B cell (primary cell): Measurements from ENCODE around the gene PKNOX2. TPM values are rescaled to one million over a fixed set of nuclear protein-coding genes. Genes with fewer than 3 reads are reported as not detected.

Experiments
- ATAC-seq: fragments of 200-7000 bp; cut with Tn5 transposase; one replicate; pipeline ENCODE4 v1.10.0; 2021; ENCODE audit warnings: low read depth, mild to moderate bottlenecking, moderate number of reproducible peaks, moderate library complexity
- CTCF ChIA-PET: fragments of 350-600 bp; sonication (Branson Sonifier 250); formaldehyde crosslinking; loops from one replicate; lab custom pipeline; 2021; ENCODE audit warnings: antibody characterized with exemption, inconsistent platforms; lab: Charles Lee
- POLR2A ChIA-PET: fragments of 350-600 bp; sonication (Branson Sonifier 250); formaldehyde crosslinking; loops from one replicate; lab custom pipeline; 2021; ENCODE audit warnings: antibody characterized with exemption; lab: Charles Lee
- DNase-seq: peaks from one replicate; pipeline ENCODE4 v3.0.0; 2013
- H2AFZ ChIP-seq: 2 replicates; pipeline ENCODE4 v1.6.1; 2012; ENCODE audit warnings: mild to moderate bottlenecking, low read depth, low read length; ENCODE audit not compliant: insufficient read depth, poor library complexity, severe bottlenecking
- H3K27ac ChIP-seq, 2 donors: 1 replicate in 1 of 2; 2 replicates in 1 of 2; pipeline ENCODE4 v1.5.1; 2012 to 2013; ENCODE audit warnings: low read length in 2 of 2, mild to moderate bottlenecking in 2 of 2, moderate library complexity in 1 of 2
- H3K27me3 ChIP-seq, 4 experiments: fragments of 200-600 bp in 1 of 4; sonication (generic) in 1 of 4; replicated peaks in 1 of 4; 1 replicate in 2 of 4; 2 replicates in 2 of 4; pipeline versions ENCODE4 v1.6.1 to v1.7.0; 2013 to 2016; ENCODE audit warnings: low read length in 3 of 4, mild to moderate bottlenecking in 2 of 4, mixed read lengths in 1 of 4, moderate library complexity in 1 of 4; ENCODE audit not compliant: insufficient read depth in 4 of 4, control insufficient read depth in 3 of 4; ENCODE audit errors: control extremely low read depth in 1 of 4
- H3K36me3 ChIP-seq, 2 experiments: replicated peaks in 1 of 2; 1 replicate in 1 of 2; 2 replicates in 1 of 2; pipeline versions ENCODE4 v1.6.1 to v1.7.1; 2013; ENCODE audit warnings: low read length in 1 of 2; ENCODE audit not compliant: insufficient read depth in 2 of 2, control insufficient read depth in 1 of 2; ENCODE audit errors: control extremely low read depth in 1 of 2, extremely low read depth in 1 of 2
- H3K4me1 ChIP-seq, 2 donors: fragments of 200-600 bp in 1 of 2; sonication (generic) in 1 of 2; 1 replicate in 1 of 2; 2 replicates in 1 of 2; pipeline versions ENCODE4 v1.5.1 to v1.6.1; 2013 to 2017; ENCODE audit warnings: low read length in 2 of 2; ENCODE audit not compliant: control insufficient read depth in 2 of 2, insufficient read depth in 2 of 2
- H3K4me2 ChIP-seq: replicated peaks from 2 replicates; pipeline ENCODE3; 2012; ENCODE audit warnings: mild to moderate bottlenecking, low read depth, low read length; ENCODE audit not compliant: poor library complexity, severe bottlenecking
- H3K4me3 ChIP-seq, 5 experiments: fragments of 200-600 bp in 1 of 5; sonication (generic) in 1 of 5; 1 replicate in 3 of 5; 2 replicates in 2 of 5; pipeline versions ENCODE4 v1.5.1 to v1.7.0; 2011 to 2016; ENCODE audit warnings: low read length in 4 of 5, mild to moderate bottlenecking in 4 of 5, low read depth in 2 of 5, control low read depth in 1 of 5, moderate library complexity in 1 of 5; ENCODE audit not compliant: insufficient read depth in 1 of 5; ENCODE audit errors: control extremely low read depth in 1 of 5, extremely low read depth in 1 of 5
- H3K79me2 ChIP-seq: fragments of 200-600 bp; sonication (generic); one replicate; pipeline ENCODE4 v1.6.0; 2016; ENCODE audit warnings: low read length; ENCODE audit not compliant: control insufficient read depth, insufficient read depth
- H3K9ac ChIP-seq: fragments of 200-600 bp; sonication (generic); 2 replicates; pipeline ENCODE4 v1.6.1; 2017; ENCODE audit warnings: mild to moderate bottlenecking, low read length, moderate library complexity
- H3K9me3 ChIP-seq, 3 donors: one replicate each; pipeline versions ENCODE4 v1.6.1 to v1.7.1; 2013; ENCODE audit warnings: low read length in 2 of 3; ENCODE audit not compliant: control insufficient read depth in 2 of 3, insufficient read depth in 1 of 3; ENCODE audit errors: control extremely low read depth in 1 of 3
- H4K20me1 ChIP-seq: 2 replicates; pipeline ENCODE4 v1.6.0; 2012; ENCODE audit warnings: mild to moderate bottlenecking, low read length; ENCODE audit not compliant: insufficient read depth, control insufficient read depth, poor library complexity, severe bottlenecking
- H3K27ac Mint-ChIP-seq: one replicate; pipeline ENCODE4 v1.8.0; 2021; ENCODE audit warnings: mixed read lengths
- H3K27me3 Mint-ChIP-seq: one replicate; pipeline ENCODE4 v1.8.0; 2021; ENCODE audit warnings: mixed read lengths
- H3K4me1 Mint-ChIP-seq: one replicate; pipeline ENCODE4 v1.8.0; 2021; ENCODE audit warnings: mixed read lengths
- H3K4me3 Mint-ChIP-seq: one replicate; pipeline ENCODE4 v1.8.0; 2021; ENCODE audit warnings: mixed read lengths
- H3K9me3 Mint-ChIP-seq: one replicate; pipeline ENCODE4 v1.8.0; 2022; ENCODE audit warnings: mixed read lengths; ENCODE audit not compliant: insufficient read depth
- CTCF ChIP-seq: fragments of 200-600 bp; IDR thresholded peaks from one replicate; pipeline ENCODE4 v1.8.0; 2022; ENCODE audit warnings: antibody characterized with exemption, mild to moderate bottlenecking
- EZH2 ChIP-seq: IDR thresholded peaks from 2 replicates; pipeline ENCODE4 v1.6.1; 2012; ENCODE audit warnings: borderline replicate concordance, low read depth, mild to moderate bottlenecking, moderate library complexity, low read length; ENCODE audit not compliant: insufficient read depth, poor library complexity, severe bottlenecking
- WGBS: methylation state at CpG from one replicate; pipeline ENCODE4 v1.1.5; 2013; ENCODE audit warnings: missing lambda C conversion rate; ENCODE audit not compliant: insufficient coverage; 5-methylcytosine and 5-hydroxymethylcytosine counted together
- intact Hi-C: fragments of 100-400 bp; cut with micrococcal nuclease; formaldehyde crosslinking; loops from one replicate; pipeline ENCODE4 v1.10.0; 2022
- polyA plus RNA-seq: library from polyadenylated mRNA; depleted of rRNA; stranded (reverse); fragments of >200 nt; gene quantifications from 2 replicates; pipeline ENCODE4 v1.2.3, GENCODE V29; 2012
- total RNA-seq, 2 donors: library from RNA; stranded (reverse); fragments of 120-200 nt in 1 of 2; gene quantifications; 1 replicate in 1 of 2; 2 replicates in 1 of 2; pipeline versions ENCODE4 v1.2.3 to v1.2.4, GENCODE V29; 2013 to 2022

The PKNOX2 gene
- total and polyA plus RNA-seq, 2 donors (not counting 1 experiment from before 2014, with no cell fraction given): not detected

- intact Hi-C loops: no loop called here
- ChIA-PET POLR2A (no interaction called here), CTCF (interaction anchor here (0.7 to 0.9 kb wide), 2 partner anchors 12 to 266 kb away, joined by 3 read pairs; no protein-coding TSS in a partner anchor)
- Histone ChIP-seq H3K79me2 (no peaks in the 10 kb centered on the region), H3K36me3 (no peaks in the 10 kb centered on the region), H3K4me3 (no peak overlapping the region), H3K9me3 (no peaks in the 10 kb centered on the region), H3K9ac (no peak overlapping the region), H4K20me1 (no peaks in the 10 kb centered on the region), H3K4me2 (no peak overlapping the region), H3K27me3 (peaks cover 0 to 10% (median 5%) of the 10 kb centered on the region in 4 experiments), H3K4me1 (no peaks in the 10 kb centered on the region), H3K27ac (no peak overlapping the region), H2AFZ (no peak overlapping the region)
- no peak overlapping the region for H3K4me3 Mint-ChIP-seq
- TF ChIP-seq CTCF: no peak
- TF ChIP-seq EZH2: no peak
- H3K27me3 Mint-ChIP-seq: peaks cover 64% of the 10 kb centered on the region
- no peaks in the 10 kb centered on the region for H3K9me3 Mint-ChIP-seq
- no peak overlapping the region for H3K27ac Mint-ChIP-seq
- H3K4me1 Mint-ChIP-seq: no peaks in the 10 kb centered on the region
- DNase-seq (no peak), ATAC-seq (no peak)
These were observed 28.6 kb upstream of the PKNOX2 start for GRCh38 chr11:125136001-125136400.

DNA sequence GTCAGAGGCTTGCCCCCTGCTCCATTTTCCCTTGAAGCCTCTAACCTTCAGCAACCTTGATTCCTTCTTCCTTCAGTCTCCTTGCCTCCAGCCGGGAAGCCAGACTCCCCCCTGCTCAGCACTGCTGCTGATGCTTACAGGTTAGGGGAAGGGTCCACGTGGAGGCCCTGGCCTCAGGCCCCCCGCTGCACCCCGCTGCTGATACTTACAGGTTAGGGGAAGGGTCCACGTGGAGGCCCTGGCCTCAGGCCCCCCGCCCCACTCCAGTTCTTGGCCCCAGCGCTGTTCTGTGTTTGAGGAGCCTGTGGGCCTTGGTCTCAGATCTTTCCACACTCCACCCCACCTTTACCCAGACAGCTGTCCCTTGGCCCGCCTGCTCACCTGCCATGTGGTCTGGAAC, 25.6 kb upstream of the PKNOX2 start:
- Mint-ChIP-seq H3K27me3 (peaks cover 58% of the 10 kb centered on the region), H3K27ac (no peak overlapping the region), H3K9me3 (no peaks in the 10 kb centered on the region), H3K4me3 (no peak overlapping the region), H3K4me1 (peaks cover 4% of the 10 kb centered on the region)
- Histone ChIP-seq H3K4me2 (no peak overlapping the region), H3K9ac (no peak overlapping the region), H3K9me3 (no peaks in the 10 kb centered on the region), H4K20me1 (no peaks in the 10 kb centered on the region), H3K27ac (no peak overlapping the region), H2AFZ (no peak overlapping the region), H3K4me1 (peaks cover 3 to 6% of the 10 kb centered on the region in 2 donors), H3K79me2 (no peaks in the 10 kb centered on the region), H3K36me3 (no peaks in the 10 kb centered on the region), H3K27me3 (peaks cover 0 to 18% (median 13%) of the 10 kb centered on the region in 4 experiments), H3K4me3 (no peak overlapping the region)
- TF ChIP-seq EZH2 (no peak), CTCF (no peak)
- no peak for ATAC-seq
- WGBS: 77% methylated on average over 4 of the region's 8 CpGs
- POLR2A ChIA-PET: no interaction called here
- no peak for DNase-seq
- CTCF ChIA-PET: interaction anchor here (1.8 to 5.5 kb wide), 3 partner anchors 13 to 168 kb away, joined by 4 to 64 read pairs (median 52); partner anchors contain the start of gene TMEM218
- intact Hi-C loops: no loop called here
